Natural killer cell (primary cell): ENCODE measurements around the gene DPCD. TPM values are rescaled to one million over a fixed set of nuclear protein-coding genes. Genes with fewer than 3 reads are reported as not detected.

ENCODE experiments used
- ATAC-seq, 3 donors: fragments of 150-1000 bp in 2 of 3; fragments of 200-7000 bp in 1 of 3; cut with Tn5 transposase; 1 replicate in 1 of 3; 2 replicates in 2 of 3; pipeline ENCODE4 v1.10.0; 2021; ENCODE audit warnings: mild to moderate bottlenecking in 2 of 3, moderate library complexity in 2 of 3
- DNase-seq, 2 donors: peaks; one replicate each; pipeline versions ENCODE4 v3.0.0 to v3.0.0-alpha.2; 2013 to 2021; ENCODE audit warnings: mixed read lengths in 1 of 2
- H3K27ac ChIP-seq: one replicate; pipeline ENCODE4 v1.5.1; 2013; ENCODE audit warnings: mild to moderate bottlenecking, low read length
- H3K27me3 ChIP-seq: one replicate; pipeline ENCODE4 v1.6.1; 2013; ENCODE audit warnings: low read length; ENCODE audit not compliant: control insufficient read depth, insufficient read depth
- H3K36me3 ChIP-seq: one replicate; pipeline ENCODE4 v1.6.1; 2013; ENCODE audit warnings: low read length; ENCODE audit not compliant: control insufficient read depth, insufficient read depth
- H3K4me1 ChIP-seq: one replicate; pipeline ENCODE4 v1.6.1; 2013; ENCODE audit warnings: low read length; ENCODE audit not compliant: control insufficient read depth, insufficient read depth
- H3K4me3 ChIP-seq: one replicate; pipeline ENCODE4 v1.5.1; 2013; ENCODE audit warnings: low read length
- H3K9me3 ChIP-seq: one replicate; pipeline ENCODE4 v1.6.1; 2013; ENCODE audit warnings: low read length; ENCODE audit not compliant: control insufficient read depth, insufficient read depth
- H3K27ac Mint-ChIP-seq, 2 donors: one replicate each; pipeline ENCODE4 v1.8.0; 2022; ENCODE audit warnings: mild to moderate bottlenecking in 2 of 2, mixed read lengths in 2 of 2, moderate library complexity in 1 of 2
- H3K27me3 Mint-ChIP-seq, 2 donors: one replicate each; pipeline ENCODE4 v1.8.0; 2022; ENCODE audit warnings: low read depth in 2 of 2, mixed read lengths in 2 of 2
- H3K36me3 Mint-ChIP-seq: one replicate; pipeline ENCODE4 v1.8.0; 2022; ENCODE audit warnings: mixed read lengths
- H3K4me1 Mint-ChIP-seq, 2 donors: one replicate each; pipeline ENCODE4 v1.8.0; 2022; ENCODE audit warnings: mixed read lengths in 2 of 2
- H3K4me3 Mint-ChIP-seq: one replicate; pipeline ENCODE4 v1.8.0; 2022; ENCODE audit warnings: mild to moderate bottlenecking, moderate library complexity, mixed read lengths
- H3K9me3 Mint-ChIP-seq, 2 donors: one replicate each; pipeline ENCODE4 v1.8.0; 2022; ENCODE audit warnings: mixed read lengths in 2 of 2
- CTCF ChIP-seq: fragments of 200-600 bp; IDR thresholded peaks from one replicate; pipeline ENCODE4 v1.8.0; 2022; ENCODE audit warnings: antibody characterized with exemption
- WGBS: methylation state at CpG from one replicate; pipeline ENCODE4 v1.1.7; 2013; ENCODE audit warnings: missing lambda C conversion rate; ENCODE audit not compliant: insufficient coverage; 5-methylcytosine and 5-hydroxymethylcytosine counted together
- intact Hi-C: fragments of 100-400 bp; cut with micrococcal nuclease; formaldehyde crosslinking; loops from one replicate; pipeline ENCODE4 v1.14.2; 2022
- total RNA-seq, 4 donors: library from RNA; stranded (reverse); fragments of 120-200 nt in 1 of 4; gene quantifications; one replicate each; pipeline versions ENCODE4 v1.2.3 to v1.2.4, GENCODE V29; 2013 to 2022

DPCD gene
- total RNA-seq, 3 donors from 2014 or later (not counting 1 experiment from before 2014, with no cell fraction given) = 0.72 to 1.0 (median 0.83) TPM

- 88% methylated on average over 15 of the region's 15 CpGs for WGBS
- no peak for ATAC-seq
- intact Hi-C loops = no loop called here
These were observed 26.8 kb upstream of the DPCD start for GRCh38 chr10:101561068-101561915.

GRCh38 chr10:101562231-101562630 lies 25.9 kb upstream of the DPCD start:
- Mint-ChIP-seq H3K27ac (no peak overlapping the region), H3K4me1 (peaks cover 19 to 36% of the 10 kb centered on the region in 2 donors), H3K27me3 (peaks cover 23 to 26% of the 10 kb centered on the region in 2 donors), H3K9me3 (no peaks in the 10 kb centered on the region), H3K4me3 (no peak overlapping the region), H3K36me3 (no peaks in the 10 kb centered on the region)
- DNase-seq = no peak
- H3K9me3 ChIP-seq = no peaks in the 10 kb centered on the region
- intact Hi-C loops = no loop called here
- peaks cover 7% of the 10 kb centered on the region for H3K4me1 ChIP-seq
- H3K27me3 ChIP-seq = peaks cover 16% of the 10 kb centered on the region
- no peak for TF ChIP-seq CTCF
- H3K36me3 ChIP-seq = no peaks in the 10 kb centered on the region
- H3K27ac ChIP-seq = no peak overlapping the region
- WGBS = 80% methylated on average over 5 of the region's 5 CpGs
- H3K4me3 ChIP-seq = no peak overlapping the region
- no peak for ATAC-seq

More at GRCh38 chr10:101561068-101561915, 26.8 kb upstream of the DPCD start:
- no peaks in the 10 kb centered on the region for H3K9me3 Mint-ChIP-seq
- H3K4me3 Mint-ChIP-seq = no peak overlapping the region
- H3K4me1 Mint-ChIP-seq = peaks cover 13 to 30% of the 10 kb centered on the region in 2 donors
- Histone ChIP-seq H3K4me3 (no peak overlapping the region), H3K27ac (no peak overlapping the region), H3K36me3 (no peaks in the 10 kb centered on the region), H3K9me3 (no peaks in the 10 kb centered on the region), H3K27me3 (peaks cover 10% of the 10 kb centered on the region), H3K4me1 (peaks cover 7% of the 10 kb centered on the region)
- DNase-seq = no peak
- no peaks in the 10 kb centered on the region for H3K36me3 Mint-ChIP-seq
- no peak overlapping the region for H3K27ac Mint-ChIP-seq
- no peak for TF ChIP-seq CTCF
- H3K27me3 Mint-ChIP-seq = peaks cover 15 to 18% of the 10 kb centered on the region in 2 donors

- no peaks in the 10 kb centered on the region for H3K36me3 Mint-ChIP-seq
- intact Hi-C loops = no loop called here
- Histone ChIP-seq H3K27me3 (peaks cover 22% of the 10 kb centered on the region), H3K4me3 (no peak overlapping the region), H3K36me3 (no peaks in the 10 kb centered on the region), H3K9me3 (no peaks in the 10 kb centered on the region), H3K27ac (no peak overlapping the region), H3K4me1 (peaks cover 4% of the 10 kb centered on the region)
- H3K9me3 Mint-ChIP-seq = no peaks in the 10 kb centered on the region
- no peak overlapping the region for H3K4me3 Mint-ChIP-seq
- no peak for ATAC-seq
- H3K27ac Mint-ChIP-seq = no peak overlapping the region
- H3K27me3 Mint-ChIP-seq = peaks cover 31 to 32% of the 10 kb centered on the region in 2 donors
- no peak for DNase-seq
- peaks cover 15 to 31% of the 10 kb centered on the region in 2 donors for H3K4me1 Mint-ChIP-seq
- 60% methylated on average over 2 of the region's 3 CpGs for WGBS
- TF ChIP-seq CTCF = no peak
These were observed 25.1 kb upstream of the DPCD start for GRCh38 chr10:101563007-101563406.
